A549 (cell line): Measurements from ENCODE around the gene CACFD1. TPM values are rescaled to one million over a fixed set of nuclear protein-coding genes. Genes with fewer than 3 reads are reported as not detected.

Experiments
- ATAC-seq, 2 experiments: fragments of 200-7000 bp in 1 of 2; fragments of >200 bp in 1 of 2; cut with Nextera tagmentation in 1 of 2; cut with Tn5 transposase in 1 of 2; 3 replicates each; pipeline versions ENCODE4 v1.8.0 to v1.9.1; 2018 to 2020; ENCODE audit warnings: mild to moderate bottlenecking in 1 of 2, moderate library complexity in 1 of 2
- CTCF ChIA-PET: fragments of 300-600 bp; sonication (Branson Sonifier 250); formaldehyde crosslinking; extraction: SDS; loops from one replicate; lab custom pipeline; 2021; ENCODE audit warnings: antibody characterized with exemption, inconsistent platforms; lab: Yijun Ruan, JAX
- POLR2A ChIA-PET: fragments of 350-600 bp; formaldehyde crosslinking; extraction: SDS; loops from one replicate; lab custom pipeline; 2021; ENCODE audit warnings: antibody characterized with exemption, inconsistent platforms; lab: Yijun Ruan, JAX
- DNase-seq, 2 experiments: peaks; one replicate each; pipeline versions ENCODE4 v3.0.0 to v3.0.0-alpha.2; 2011 to 2016; ENCODE audit warnings: low read depth in 1 of 2, low spot score in 1 of 2
- FAIRE-seq: peaks from 2 replicates; lab custom pipeline; 2011; peaks lifted over from hg19 to GRCh38; lab: Jason Lieb, UNC
- H3K27ac ChIP-seq, 2 experiments: fragments of >200 bp; sonication (Bioruptor Twin); formaldehyde crosslinking; 3 replicates each; pipeline ENCODE4 v1.5.1; 2016 to 2017
- H3K4me1 ChIP-seq: fragments of >200 bp; sonication (Bioruptor Twin); formaldehyde crosslinking; 3 replicates; pipeline ENCODE4 v1.6.1; 2016
- H3K4me2 ChIP-seq: fragments of >200 bp; sonication (Bioruptor Twin); formaldehyde crosslinking; 3 replicates; pipeline ENCODE4 v1.6.1; 2016
- H3K4me3 ChIP-seq: fragments of >200 bp; sonication (Bioruptor Twin); formaldehyde crosslinking; 3 replicates; pipeline ENCODE4 v1.5.1; 2016
- H3K9me3 ChIP-seq: fragments of >200 bp; sonication (Bioruptor Twin); formaldehyde crosslinking; 3 replicates; pipeline ENCODE4 v1.6.1; 2016
- BHLHE40 ChIP-seq: IDR thresholded peaks from 2 replicates; pipeline ENCODE4 v1.6.1; 2012; ENCODE audit warnings: low read depth, low read length, inconsistent platforms
- CBX8 ChIP-seq: fragments of 200-600 bp; sonication (generic); IDR thresholded peaks from 2 replicates; pipeline ENCODE4 v1.6.1; 2016
- EHF ChIP-seq: fragments of 250-450 bp; sonication (Bioruptor Pico); IDR thresholded peaks from 2 replicates; pipeline ENCODE4 v1.5.0; 2020; ENCODE audit warnings: mild to moderate bottlenecking
- EHMT2 ChIP-seq: fragments of 200-600 bp; sonication (generic); IDR thresholded peaks from 2 replicates; pipeline ENCODE4 v1.6.1; 2016; ENCODE audit warnings: antibody characterized with exemption, low read depth, mild to moderate bottlenecking, moderate library complexity
- FOSB ChIP-seq: fragments of 250-450 bp; sonication (Bioruptor Pico); IDR thresholded peaks from 2 replicates; pipeline ENCODE4 v1.5.0; 2020; ENCODE audit warnings: mild to moderate bottlenecking, moderate library complexity
- FOXS1 ChIP-seq: fragments of 250-450 bp; sonication (Bioruptor Pico); IDR thresholded peaks from 2 replicates; pipeline ENCODE4 v1.5.0; 2020; ENCODE audit warnings: mild to moderate bottlenecking, moderate library complexity
- GATA3 ChIP-seq: IDR thresholded peaks from 2 replicates; pipeline ENCODE4 v1.6.1; 2012; ENCODE audit warnings: borderline replicate concordance
- HOXA7 ChIP-seq: fragments of 250-450 bp; sonication (Bioruptor Pico); IDR thresholded peaks from 2 replicates; pipeline ENCODE4 v1.5.0; 2020; ENCODE audit warnings: mild to moderate bottlenecking, moderate library complexity
- HOXB5 ChIP-seq: fragments of 250-450 bp; sonication (Bioruptor Pico); IDR thresholded peaks from 2 replicates; pipeline ENCODE4 v1.5.0; 2020; ENCODE audit warnings: mild to moderate bottlenecking, moderate library complexity
- JUN ChIP-seq, 2 experiments: fragments of >200 bp; sonication (Bioruptor Twin); formaldehyde crosslinking; IDR thresholded peaks; 2 replicates in 1 of 2; 3 replicates in 1 of 2; pipeline ENCODE4 v1.6.1; 2016 to 2017
- JUNB ChIP-seq: fragments of >200 bp; sonication (Bioruptor Twin); formaldehyde crosslinking; IDR thresholded peaks from 2 replicates; pipeline ENCODE4 v1.6.1; 2016
- KDM5A ChIP-seq: fragments of 200-600 bp; sonication (generic); IDR thresholded peaks from 2 replicates; pipeline ENCODE4 v1.6.1; 2016; ENCODE audit warnings: antibody characterized with exemption, mild to moderate bottlenecking
- MAZ ChIP-seq: fragments of 150-350 bp; IDR thresholded peaks from 2 replicates; pipeline ENCODE4 v1.6.1; 2014; ENCODE audit warnings: antibody characterized with exemption, low read depth, low read length, borderline replicate concordance
- NFE2L2 ChIP-seq: fragments of 150-350 bp; conservative IDR thresholded peaks from 2 replicates; pipeline ENCODE4 v1.6.1; 2014; ENCODE audit warnings: low read length
- NR3C1 ChIP-seq: fragments of >200 bp; sonication (Bioruptor Twin); formaldehyde crosslinking; IDR thresholded peaks from 3 replicates; pipeline ENCODE4 v1.6.1; 2017
- PHF8 ChIP-seq: fragments of 200-600 bp; sonication (generic); IDR thresholded peaks from 2 replicates; pipeline ENCODE4 v1.6.1; 2016; ENCODE audit warnings: low read depth, mild to moderate bottlenecking, antibody characterized with exemption, moderate library complexity, borderline replicate concordance
- POLR2A ChIP-seq: IDR thresholded peaks from 2 replicates; pipeline ENCODE4 v1.6.1; 2012; ENCODE audit warnings: mild to moderate bottlenecking, low read length
- POLR2AphosphoS2 ChIP-seq: conservative IDR thresholded peaks from 2 replicates; pipeline ENCODE4 v1.6.1; 2012; ENCODE audit warnings: low read length, improper control_type of control experiment, inconsistent platforms
- RAD21 ChIP-seq, 2 experiments: fragments of >200 bp in 1 of 2; sonication (Bioruptor Twin) in 1 of 2; formaldehyde crosslinking in 1 of 2; IDR thresholded peaks in 1 of 2; conservative IDR thresholded peaks in 1 of 2; 2 replicates in 1 of 2; 3 replicates in 1 of 2; pipeline ENCODE4 v1.6.1; 2012 to 2018; ENCODE audit warnings: inconsistent platforms in 1 of 2
- RARB ChIP-seq: fragments of 250-450 bp; sonication (Bioruptor Pico); IDR thresholded peaks from 2 replicates; pipeline ENCODE4 v1.8.0; 2021; ENCODE audit warnings: mild to moderate bottlenecking, moderate library complexity
- SREBF2 ChIP-seq: fragments of 450-650 bp; IDR thresholded peaks from 2 replicates; pipeline ENCODE4 v1.6.1; 2014; ENCODE audit warnings: mild to moderate bottlenecking, moderate library complexity
- TFCP2L1 ChIP-seq: fragments of 250-450 bp; sonication (Bioruptor Pico); IDR thresholded peaks from 2 replicates; pipeline ENCODE4 v1.5.0; 2021; ENCODE audit warnings: mild to moderate bottlenecking
- ZFP36 ChIP-seq: fragments of 450-650 bp; IDR thresholded peaks from 2 replicates; pipeline ENCODE4 v1.6.1; 2014; ENCODE audit warnings: borderline replicate concordance; ENCODE audit not compliant: partially characterized antibody
- ZSCAN20 ChIP-seq: fragments of 250-450 bp; sonication (Bioruptor Pico); IDR thresholded peaks from 2 replicates; pipeline ENCODE4 v1.8.0; 2022; ENCODE audit warnings: mild to moderate bottlenecking, moderate library complexity
- WGBS: methylation state at CpG from one replicate; pipeline ENCODE4 v1.1.6; 2017; ENCODE audit errors: missing lambda C conversion rate; 5-methylcytosine and 5-hydroxymethylcytosine counted together
- polyA plus RNA-seq, 4 experiments: library from polyadenylated mRNA; depleted of rRNA in 3 of 4; stranded (reverse); fragments of >200 nt; fragmentation: RNase III in 1 of 4; extraction: RNeasy Plus Mini Kit Qiagen cat#74134 plus additional on column Dnase treatment in 1 of 4; gene quantifications; 2 replicates in 3 of 4; 3 replicates in 1 of 4; pipeline ENCODE4 v1.2.3, GENCODE V29; 2011 to 2017
- TF ChIP-seq, protein P1 (sequence below): fragments of 250-450 bp; sonication (Bioruptor Pico); IDR thresholded peaks from 2 replicates; pipeline ENCODE4 v1.5.0; 2021; ENCODE audit warnings: mild to moderate bottlenecking, moderate library complexity, borderline replicate concordance
- TF ChIP-seq, protein P2 (sequence below): fragments of >200 bp; sonication (Bioruptor Twin); formaldehyde crosslinking; IDR thresholded peaks from 3 replicates; pipeline ENCODE4 v1.6.1; 2016
- TF ChIP-seq, protein P3 (sequence below): fragments of 250-450 bp; sonication (Bioruptor Pico); IDR thresholded peaks from 2 replicates; pipeline ENCODE4 v1.5.0; 2020; ENCODE audit warnings: low read depth, mild to moderate bottlenecking, moderate library complexity
- TF ChIP-seq, protein P4 (sequence below): fragments of 200-600 bp; sonication (generic); IDR thresholded peaks from 2 replicates; pipeline ENCODE4 v1.6.1; 2016; ENCODE audit warnings: antibody characterized with exemption, mild to moderate bottlenecking, moderate library complexity
- TF ChIP-seq, protein P5 (sequence below): fragments of 150-350 bp; IDR thresholded peaks from 2 replicates; pipeline ENCODE4 v1.6.1; 2014; ENCODE audit warnings: low read depth, mild to moderate bottlenecking, low read length

The CACFD1 gene
- polyA plus RNA-seq, 2 of the 4 experiments (the other 2 are of a cell fraction): 5.0 to 8.0 TPM

DNA sequence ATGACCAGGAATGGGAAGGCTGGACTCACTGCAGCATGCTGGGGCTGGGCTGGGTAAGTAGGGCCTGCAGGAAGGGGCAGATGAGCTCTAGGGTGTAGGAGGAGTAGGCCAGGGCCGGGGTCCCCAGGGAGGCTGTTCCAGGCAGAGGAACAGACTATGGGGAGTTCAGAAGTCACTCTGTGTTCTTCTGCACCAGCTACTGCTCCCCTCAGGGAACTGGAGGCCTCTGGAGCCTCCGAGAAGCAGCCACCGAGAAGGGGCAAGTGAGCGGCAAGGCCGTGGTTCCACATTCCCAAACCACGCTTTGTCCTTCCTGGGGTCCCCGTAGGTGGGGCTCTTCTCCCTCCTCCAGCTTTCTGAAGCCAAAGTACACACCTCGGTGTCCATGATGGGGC lies 27.6 kb downstream of the CACFD1 start:
- no peak overlapping the region for H3K4me3 ChIP-seq
- 77% methylated on average over 7 of the region's 8 CpGs for WGBS
- 0 out of 3 replicates have a peak, but pooled peaks cover 3% of the 10 kb centered on the region for H3K4me1 ChIP-seq
- no peaks in the 10 kb centered on the region for H3K9me3 ChIP-seq
- ChIA-PET CTCF (interaction anchor here (0.6 to 7.6 kb wide), 32 partner anchors 9 to 510 kb away, joined by 3 to 76 read pairs (median 5); partner anchors contain the start of genes ADAMTS13, CACFD1 and SLC2A6), POLR2A (no interaction called here)
- H3K4me2 ChIP-seq: no peak overlapping the region
- ATAC-seq (no peak), FAIRE-seq (no peak), DNase-seq (no peak)
- no peak for TF ChIP-seq ZFP36
- TF ChIP-seq, protein P1, sequence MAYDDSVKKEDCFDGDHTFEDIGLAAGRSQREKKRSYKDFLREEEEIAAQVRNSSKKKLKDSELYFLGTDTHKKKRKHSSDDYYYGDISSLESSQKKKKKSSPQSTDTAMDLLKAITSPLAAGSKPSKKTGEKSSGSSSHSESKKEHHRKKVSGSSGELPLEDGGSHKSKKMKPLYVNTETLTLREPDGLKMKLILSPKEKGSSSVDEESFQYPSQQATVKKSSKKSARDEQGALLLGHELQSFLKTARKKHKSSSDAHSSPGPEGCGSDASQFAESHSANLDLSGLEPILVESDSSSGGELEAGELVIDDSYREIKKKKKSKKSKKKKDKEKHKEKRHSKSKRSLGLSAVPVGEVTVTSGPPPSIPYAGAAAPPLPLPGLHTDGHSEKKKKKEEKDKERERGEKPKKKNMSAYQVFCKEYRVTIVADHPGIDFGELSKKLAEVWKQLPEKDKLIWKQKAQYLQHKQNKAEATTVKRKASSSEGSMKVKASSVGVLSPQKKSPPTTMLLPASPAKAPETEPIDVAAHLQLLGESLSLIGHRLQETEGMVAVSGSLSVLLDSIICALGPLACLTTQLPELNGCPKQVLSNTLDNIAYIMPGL: no peak
- no peak for TF ChIP-seq JUN (IDR thresholded peaks at IDR 0.05)
- no peak for TF ChIP-seq GATA3
- no peak for TF ChIP-seq JUNB
- no peak for TF ChIP-seq RARB (CRISPR knock-in tag)
- no peak for TF ChIP-seq POLR2AphosphoS2
- TF ChIP-seq, protein P2, sequence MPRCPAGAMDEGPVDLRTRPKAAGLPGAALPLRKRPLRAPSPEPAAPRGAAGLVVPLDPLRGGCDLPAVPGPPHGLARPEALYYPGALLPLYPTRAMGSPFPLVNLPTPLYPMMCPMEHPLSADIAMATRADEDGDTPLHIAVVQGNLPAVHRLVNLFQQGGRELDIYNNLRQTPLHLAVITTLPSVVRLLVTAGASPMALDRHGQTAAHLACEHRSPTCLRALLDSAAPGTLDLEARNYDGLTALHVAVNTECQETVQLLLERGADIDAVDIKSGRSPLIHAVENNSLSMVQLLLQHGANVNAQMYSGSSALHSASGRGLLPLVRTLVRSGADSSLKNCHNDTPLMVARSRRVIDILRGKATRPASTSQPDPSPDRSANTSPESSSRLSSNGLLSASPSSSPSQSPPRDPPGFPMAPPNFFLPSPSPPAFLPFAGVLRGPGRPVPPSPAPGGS: no peak
- no peak for TF ChIP-seq MAZ
- no peak for TF ChIP-seq CBX8
- TF ChIP-seq HOXB5: no peak
- no peak for TF ChIP-seq EHMT2
- TF ChIP-seq KDM5A: no peak
- no peak for TF ChIP-seq HOXA7 (CRISPR knock-in tag)
- TF ChIP-seq NR3C1: no peak
- TF ChIP-seq PHF8: no peak
- TF ChIP-seq NFE2L2: no peak
- no peak overlapping the region for H3K27ac ChIP-seq

DNA sequence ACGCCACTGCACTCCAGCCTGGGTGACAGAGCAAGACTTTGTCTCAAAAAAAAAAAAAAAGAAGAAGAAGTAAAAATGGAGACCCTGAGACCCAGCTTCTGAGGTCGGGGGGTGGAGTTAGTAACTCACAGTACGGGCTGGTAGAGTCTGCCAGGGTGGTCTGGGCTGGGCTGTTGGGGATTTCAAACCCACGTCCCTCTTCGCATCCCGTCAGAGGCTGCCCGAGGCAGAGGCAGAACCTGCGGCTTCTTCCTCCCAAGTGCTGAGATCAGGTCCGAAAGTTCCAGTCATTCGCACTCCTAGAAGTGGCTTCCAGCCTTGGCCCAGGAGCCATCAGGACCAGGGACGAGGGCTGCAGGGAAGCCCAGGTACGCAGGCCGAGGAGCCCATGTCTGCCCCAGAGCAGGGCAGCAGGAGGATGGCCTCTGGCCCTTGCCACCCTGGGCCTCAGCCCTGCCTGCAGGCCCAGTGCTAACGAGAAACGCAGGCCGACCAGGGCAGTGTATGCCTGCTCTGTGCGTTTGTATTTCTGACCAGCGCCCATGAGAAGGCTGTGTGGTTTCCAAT lies 29.0 kb downstream of the CACFD1 start:
- Histone ChIP-seq H3K4me2 (no peak overlapping the region), H3K4me3 (no peak overlapping the region), H3K4me1 (0 out of 3 replicates have a peak, but pooled peaks cover 3% of the 10 kb centered on the region), H3K9me3 (no peaks in the 10 kb centered on the region), H3K27ac (no peak overlapping the region)
- no peak for DNase-seq
- TF ChIP-seq, protein P3, sequence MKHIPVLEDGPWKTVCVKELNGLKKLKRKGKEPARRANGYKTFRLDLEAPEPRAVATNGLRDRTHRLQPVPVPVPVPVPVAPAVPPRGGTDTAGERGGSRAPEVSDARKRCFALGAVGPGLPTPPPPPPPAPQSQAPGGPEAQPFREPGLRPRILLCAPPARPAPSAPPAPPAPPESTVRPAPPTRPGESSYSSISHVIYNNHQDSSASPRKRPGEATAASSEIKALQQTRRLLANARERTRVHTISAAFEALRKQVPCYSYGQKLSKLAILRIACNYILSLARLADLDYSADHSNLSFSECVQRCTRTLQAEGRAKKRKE (CRISPR knock-in tag): no peak
- TF ChIP-seq EHF (CRISPR knock-in tag): no peak
- TF ChIP-seq SREBF2: no peak
- TF ChIP-seq FOSB (CRISPR knock-in tag): no peak
- no peak for TF ChIP-seq BHLHE40
- no peak for TF ChIP-seq TFCP2L1 (CRISPR knock-in tag)
- TF ChIP-seq FOXS1: no peak
- no peak for TF ChIP-seq RAD21 (conservative IDR thresholded peaks at IDR 0.05 in 1 of 2, IDR thresholded peaks at IDR 0.05 in 1 of 2)
- no peak for TF ChIP-seq POLR2A
- TF ChIP-seq JUNB: no peak
- no peak for TF ChIP-seq GATA3
- TF ChIP-seq EHMT2: no peak
- TF ChIP-seq, protein P4, sequence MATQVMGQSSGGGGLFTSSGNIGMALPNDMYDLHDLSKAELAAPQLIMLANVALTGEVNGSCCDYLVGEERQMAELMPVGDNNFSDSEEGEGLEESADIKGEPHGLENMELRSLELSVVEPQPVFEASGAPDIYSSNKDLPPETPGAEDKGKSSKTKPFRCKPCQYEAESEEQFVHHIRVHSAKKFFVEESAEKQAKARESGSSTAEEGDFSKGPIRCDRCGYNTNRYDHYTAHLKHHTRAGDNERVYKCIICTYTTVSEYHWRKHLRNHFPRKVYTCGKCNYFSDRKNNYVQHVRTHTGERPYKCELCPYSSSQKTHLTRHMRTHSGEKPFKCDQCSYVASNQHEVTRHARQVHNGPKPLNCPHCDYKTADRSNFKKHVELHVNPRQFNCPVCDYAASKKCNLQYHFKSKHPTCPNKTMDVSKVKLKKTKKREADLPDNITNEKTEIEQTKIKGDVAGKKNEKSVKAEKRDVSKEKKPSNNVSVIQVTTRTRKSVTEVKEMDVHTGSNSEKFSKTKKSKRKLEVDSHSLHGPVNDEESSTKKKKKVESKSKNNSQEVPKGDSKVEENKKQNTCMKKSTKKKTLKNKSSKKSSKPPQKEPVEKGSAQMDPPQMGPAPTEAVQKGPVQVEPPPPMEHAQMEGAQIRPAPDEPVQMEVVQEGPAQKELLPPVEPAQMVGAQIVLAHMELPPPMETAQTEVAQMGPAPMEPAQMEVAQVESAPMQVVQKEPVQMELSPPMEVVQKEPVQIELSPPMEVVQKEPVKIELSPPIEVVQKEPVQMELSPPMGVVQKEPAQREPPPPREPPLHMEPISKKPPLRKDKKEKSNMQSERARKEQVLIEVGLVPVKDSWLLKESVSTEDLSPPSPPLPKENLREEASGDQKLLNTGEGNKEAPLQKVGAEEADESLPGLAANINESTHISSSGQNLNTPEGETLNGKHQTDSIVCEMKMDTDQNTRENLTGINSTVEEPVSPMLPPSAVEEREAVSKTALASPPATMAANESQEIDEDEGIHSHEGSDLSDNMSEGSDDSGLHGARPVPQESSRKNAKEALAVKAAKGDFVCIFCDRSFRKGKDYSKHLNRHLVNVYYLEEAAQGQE: no peak
- TF ChIP-seq ZFP36: no peak
- TF ChIP-seq, protein P5, sequence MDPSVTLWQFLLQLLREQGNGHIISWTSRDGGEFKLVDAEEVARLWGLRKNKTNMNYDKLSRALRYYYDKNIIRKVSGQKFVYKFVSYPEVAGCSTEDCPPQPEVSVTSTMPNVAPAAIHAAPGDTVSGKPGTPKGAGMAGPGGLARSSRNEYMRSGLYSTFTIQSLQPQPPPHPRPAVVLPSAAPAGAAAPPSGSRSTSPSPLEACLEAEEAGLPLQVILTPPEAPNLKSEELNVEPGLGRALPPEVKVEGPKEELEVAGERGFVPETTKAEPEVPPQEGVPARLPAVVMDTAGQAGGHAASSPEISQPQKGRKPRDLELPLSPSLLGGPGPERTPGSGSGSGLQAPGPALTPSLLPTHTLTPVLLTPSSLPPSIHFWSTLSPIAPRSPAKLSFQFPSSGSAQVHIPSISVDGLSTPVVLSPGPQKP: no peak
- no peak for TF ChIP-seq ZSCAN20 (CRISPR knock-in tag)
- TF ChIP-seq PHF8: no peak
- ATAC-seq: no peak
- ChIA-PET CTCF (interaction anchor here (0.6 to 7.6 kb wide), 9 partner anchors 8 to 770 kb away, joined by 3 to 76 read pairs (median 10); partner anchors contain the start of genes ADAMTS13 and SLC2A6), POLR2A (no interaction called here)
- WGBS: 70% methylated on average over 15 of the region's 18 CpGs
- no peak for FAIRE-seq
